Thyroid gland (tissue), 4 donors: ENCODE measurements around the gene FMO2. TPM values are rescaled to one million over a fixed set of nuclear protein-coding genes. Genes with fewer than 3 reads are reported as not detected.

Experiments
- DNase-seq, 2 donors: peaks; one replicate each; pipeline ENCODE4 v3.0.0-alpha.2; 2019
- H3K27ac ChIP-seq, 3 donors: fragments of 200-600 bp; sonication (generic); 1 replicate in 2 of 3; 2 replicates in 1 of 3; pipeline ENCODE4 v1.5.1; 2016 to 2019; ENCODE audit warnings: mild to moderate bottlenecking in 1 of 3, moderate library complexity in 1 of 3
- H3K27me3 ChIP-seq: fragments of 200-600 bp; sonication (generic); one replicate; pipeline ENCODE4 v1.5.1; 2019
- H3K36me3 ChIP-seq, 2 donors: fragments of 200-600 bp; sonication (generic); one replicate each; pipeline ENCODE4 v1.5.1; 2016 to 2019
- H3K4me1 ChIP-seq, 2 donors: fragments of 200-600 bp; sonication (generic); one replicate each; pipeline ENCODE4 v1.5.1; 2017 to 2019
- H3K4me3 ChIP-seq, 3 donors: fragments of 200-600 bp; sonication (generic); replicated peaks in 1 of 3; 1 replicate in 2 of 3; 2 replicates in 1 of 3; pipeline ENCODE4 v1.5.1; 2016; ENCODE audit warnings: mild to moderate bottlenecking in 1 of 3
- H3K9me3 ChIP-seq: fragments of 200-600 bp; sonication (generic); one replicate; pipeline ENCODE4 v1.5.1; 2017
- CTCF ChIP-seq, 6 experiments: fragments of 200-600 bp in 3 of 6; fragments of 450-650 bp in 3 of 6; sonication (generic) in 3 of 6; IDR thresholded peaks; one replicate each; pipeline ENCODE4 v1.5.1; 2016 to 2019; ENCODE audit warnings: antibody characterized with exemption in 6 of 6, mild to moderate bottlenecking in 2 of 6, inconsistent platforms in 1 of 6, moderate library complexity in 1 of 6
- POLR2A ChIP-seq, 2 donors: fragments of 450-650 bp; IDR thresholded peaks; one replicate each; pipeline ENCODE4 v1.6.1; 2017; ENCODE audit warnings: antibody characterized with exemption in 2 of 2, mild to moderate bottlenecking in 2 of 2, moderate library complexity in 1 of 2
- WGBS, 2 donors: methylation state at CpG; one replicate each; pipeline ENCODE4 v1.1.5; 2017; 5-methylcytosine and 5-hydroxymethylcytosine counted together
- intact Hi-C: fragments of 100-400 bp; cut with DNase I; formaldehyde crosslinking; loops from one replicate; pipeline ENCODE4 v1.15.1; 2023
- total RNA-seq, 4 donors: library from RNA; depleted of rRNA; stranded (reverse); fragments of >200 nt; gene quantifications; one replicate each; pipeline ENCODE4 v1.2.3, GENCODE V29; 2016

Gene FMO2
- total RNA-seq, 4 donors from 2014 or later = 13.8 to 128 (median 14.5) TPM

GRCh38 chr1:171251042-171251951 is 66.2 kb downstream of the FMO2 start:
- no peak for TF ChIP-seq POLR2A (IDR thresholded peaks at IDR 0.05)
- peak in 1 of 6 experiments; percentile 37 for TF ChIP-seq CTCF (IDR thresholded peaks at IDR 0.05)
- H3K27ac ChIP-seq = peak overlapping the region in 1 of 3 donors; percentile 17
- H3K4me3 ChIP-seq = peak overlapping the region in 2 of 3 donors; percentile 8 to 16
- no peaks in the 10 kb centered on the region for H3K9me3 ChIP-seq
- intact Hi-C loops = no loop called here
- no peaks in the 10 kb centered on the region for H3K36me3 ChIP-seq
- WGBS, 2 donors = 10% methylated on average over 25 to 32 of the region's 34 CpGs
- no peaks in the 10 kb centered on the region for H3K4me1 ChIP-seq
- H3K27me3 ChIP-seq = no peaks in the 10 kb centered on the region
- DNase-seq = peak in 1 of 2 donors; percentile 6

- intact Hi-C loops = no loop called here
- WGBS, 2 donors = 36 to 41% methylated on average over 6 of the region's 6 CpGs
- Histone ChIP-seq H3K9me3 (no peaks in the 10 kb centered on the region), H3K36me3 (no peaks in the 10 kb centered on the region), H3K4me1 (no peaks in the 10 kb centered on the region), H3K27me3 (no peaks in the 10 kb centered on the region), H3K4me3 (no peak overlapping the region), H3K27ac (no peak overlapping the region)
- no peak for DNase-seq
- TF ChIP-seq POLR2A (IDR thresholded peaks at IDR 0.05) = no peak
- TF ChIP-seq CTCF (IDR thresholded peaks at IDR 0.05) = no peak
Observed at GRCh38 chr1:171251952-171252300, 66.8 kb downstream of the FMO2 start.

GRCh38 chr1:171252482-171252881 is 67.4 kb downstream of the FMO2 start:
- Histone ChIP-seq H3K9me3 (no peaks in the 10 kb centered on the region), H3K4me3 (no peak overlapping the region), H3K36me3 (no peaks in the 10 kb centered on the region), H3K27ac (no peak overlapping the region), H3K4me1 (no peaks in the 10 kb centered on the region), H3K27me3 (no peaks in the 10 kb centered on the region)
- 84 to 90% methylated on average over 5 of the region's 5 CpGs for WGBS, 2 donors
- no peak for TF ChIP-seq POLR2A (IDR thresholded peaks at IDR 0.05)
- TF ChIP-seq CTCF (IDR thresholded peaks at IDR 0.05) = no peak
- no peak for DNase-seq
- intact Hi-C loops = no loop called here

- intact Hi-C loops = no loop called here
- Histone ChIP-seq H3K4me3 (no peak overlapping the region), H3K9me3 (no peaks in the 10 kb centered on the region), H3K36me3 (no peaks in the 10 kb centered on the region), H3K4me1 (no peaks in the 10 kb centered on the region), H3K27me3 (no peaks in the 10 kb centered on the region), H3K27ac (no peak overlapping the region)
- no peak for DNase-seq
- TF ChIP-seq POLR2A (IDR thresholded peaks at IDR 0.05) (no peak), CTCF (IDR thresholded peaks at IDR 0.05) (no peak)
- 84 to 87% methylated on average over 4 of the region's 4 CpGs for WGBS, 2 donors
Observed at GRCh38 chr1:171254859-171255258, 69.8 kb downstream of the FMO2 start.

GRCh38 chr1:171256940-171257606 is 72.0 kb downstream of the FMO2 start:
- TF ChIP-seq CTCF (IDR thresholded peaks at IDR 0.05) (no peak), POLR2A (IDR thresholded peaks at IDR 0.05) (no peak)
- H3K9me3 ChIP-seq = no peaks in the 10 kb centered on the region

More at GRCh38 chr1:171256940-171257606, 72.0 kb downstream of the FMO2 start:
- H3K36me3 ChIP-seq = no peaks in the 10 kb centered on the region
- peak in 1 of 2 donors; percentile 4 for DNase-seq
- no peak overlapping the region for H3K27ac ChIP-seq
- WGBS, 2 donors = 73% methylated on average over 8 of the region's 8 CpGs
- no peak overlapping the region for H3K4me3 ChIP-seq
- no peaks in the 10 kb centered on the region for H3K4me1 ChIP-seq
- intact Hi-C loops = no loop called here
- no peaks in the 10 kb centered on the region for H3K27me3 ChIP-seq
